ENCODE data around the gene ADAD2. TPM values are rescaled to one million over a fixed set of nuclear protein-coding genes. Genes with fewer than 3 reads are reported as not detected.
"Not testable (repeated sequence)": the region's sequence is repeated elsewhere in the genome, so short reads cannot be mapped to it uniquely, and the experiment has no call there.

The ADAD2 gene
- total and polyA plus RNA-seq, 2 donors (not counting 3 experiments of a cell fraction or from before 2014, with no cell fraction given), result 0.04 TPM; not detected in 1

DNA sequence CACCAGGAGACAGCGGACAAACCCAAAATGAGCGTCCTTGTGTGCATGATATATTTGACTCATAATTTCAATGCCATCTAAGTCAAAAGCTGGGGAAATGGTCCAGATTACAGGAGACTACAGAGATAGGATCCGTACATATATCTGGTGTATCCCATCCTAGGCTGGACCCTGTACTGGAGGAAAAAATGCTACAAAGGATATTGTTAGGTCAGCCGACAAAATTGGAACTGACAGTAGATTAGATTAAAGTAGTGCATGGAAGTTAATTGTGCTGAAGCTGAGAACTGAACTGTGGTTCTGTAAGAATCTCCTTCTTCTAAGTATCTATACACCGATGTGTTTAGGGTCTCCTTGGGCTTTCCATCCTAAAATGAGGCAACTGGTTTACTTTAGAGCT lies 24.6 kb downstream of the ADAD2 start:
- H3K4me2 ChIP-seq (ENCODE audit: insufficient read depth, low read length), result no peak overlapping the region
- no TSS peak for BruUV-seq (replicated peaks)
- TF ChIP-seq MYC (IDR thresholded peaks at IDR 0.05; ENCODE audit: low read depth, low read length) (no peak), POLR2AphosphoS5 (IDR thresholded peaks at IDR 0.05; ENCODE audit: insufficient read depth, low read depth, low read length) (no peak), FOS (IDR thresholded peaks at IDR 0.05; ENCODE audit: borderline replicate concordance, insufficient read depth, low read length) (no peak), GATA2 (IDR thresholded peaks at IDR 0.05; ENCODE audit: insufficient read depth, insufficient read length, low read depth, low read length) (no peak), JUN (IDR thresholded peaks at IDR 0.05; ENCODE audit: borderline replicate concordance, insufficient read depth, insufficient read length, low read depth) (no peak), EZH2 (IDR thresholded peaks at IDR 0.05; ENCODE audit: borderline replicate concordance, low read depth, low read length, severe bottlenecking) (no peak), POLR2A (IDR thresholded peaks at IDR 0.05; ENCODE audit: low read depth, low read length) (no peak)
- TF ChIP-seq, protein P1, sequence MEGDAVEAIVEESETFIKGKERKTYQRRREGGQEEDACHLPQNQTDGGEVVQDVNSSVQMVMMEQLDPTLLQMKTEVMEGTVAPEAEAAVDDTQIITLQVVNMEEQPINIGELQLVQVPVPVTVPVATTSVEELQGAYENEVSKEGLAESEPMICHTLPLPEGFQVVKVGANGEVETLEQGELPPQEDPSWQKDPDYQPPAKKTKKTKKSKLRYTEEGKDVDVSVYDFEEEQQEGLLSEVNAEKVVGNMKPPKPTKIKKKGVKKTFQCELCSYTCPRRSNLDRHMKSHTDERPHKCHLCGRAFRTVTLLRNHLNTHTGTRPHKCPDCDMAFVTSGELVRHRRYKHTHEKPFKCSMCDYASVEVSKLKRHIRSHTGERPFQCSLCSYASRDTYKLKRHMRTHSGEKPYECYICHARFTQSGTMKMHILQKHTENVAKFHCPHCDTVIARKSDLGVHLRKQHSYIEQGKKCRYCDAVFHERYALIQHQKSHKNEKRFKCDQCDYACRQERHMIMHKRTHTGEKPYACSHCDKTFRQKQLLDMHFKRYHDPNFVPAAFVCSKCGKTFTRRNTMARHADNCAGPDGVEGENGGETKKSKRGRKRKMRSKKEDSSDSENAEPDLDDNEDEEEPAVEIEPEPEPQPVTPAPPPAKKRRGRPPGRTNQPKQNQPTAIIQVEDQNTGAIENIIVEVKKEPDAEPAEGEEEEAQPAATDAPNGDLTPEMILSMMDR (IDR thresholded peaks at IDR 0.05; ENCODE audit: extremely low read depth in 1 of 2, insufficient read depth in 1 of 2, low read depth in 1 of 2, low read length in 2 of 2), result no peak
- TF ChIP-seq, protein P2, sequence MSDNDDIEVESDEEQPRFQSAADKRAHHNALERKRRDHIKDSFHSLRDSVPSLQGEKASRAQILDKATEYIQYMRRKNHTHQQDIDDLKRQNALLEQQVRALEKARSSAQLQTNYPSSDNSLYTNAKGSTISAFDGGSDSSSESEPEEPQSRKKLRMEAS (IDR thresholded peaks at IDR 0.05; ENCODE audit: insufficient read depth, insufficient read length), result no peak
- DNase-seq (ENCODE audit: low read depth, low spot score) (no peak), FAIRE-seq (no peak)
- no peak overlapping the region for H3K4me3 ChIP-seq (replicated peaks in 1 of 3; ENCODE audit: insufficient read depth in 1 of 3, low read depth in 1 of 3, low read length in 3 of 3)
- dilution Hi-C loops (cut with MboI; ENCODE audit: extremely low pct_ligation_motif_present, low sequenced_read_pairs), result no loop called here
- no peak overlapping the region for H2AFZ ChIP-seq (ENCODE audit: low read depth, low read length)
- H3K79me2 ChIP-seq (ENCODE audit: control insufficient read depth, insufficient read depth, low read length), result no peaks in the 10 kb centered on the region
- no peaks in the 10 kb centered on the region for H3K9me3 ChIP-seq (replicated peaks; ENCODE audit: control insufficient read depth, insufficient read depth, low read length)
- H3K9ac ChIP-seq (replicated peaks; ENCODE audit: extremely low read depth, insufficient read depth, low read length), result no peak overlapping the region
- POLR2A ChIA-PET, result no interaction called here
- H3K27ac ChIP-seq (ENCODE audit: insufficient read depth, low read depth, low read length), result no peak overlapping the region
- H3K36me3 ChIP-seq (ENCODE audit: control insufficient read depth in 2 of 2, extremely low read depth in 1 of 2, insufficient read depth in 2 of 2, low read length in 2 of 2), result no peaks in the 10 kb centered on the region
- no peaks in the 10 kb centered on the region for H3K9me1 ChIP-seq (replicated peaks; ENCODE audit: control insufficient read depth, extremely low read depth, insufficient read depth, low read length)
- CTCF ChIA-PET, result no interaction called here
- peaks cover 5 to 6% of the 10 kb centered on the region in 2 experiments for H3K27me3 ChIP-seq (ENCODE audit: control insufficient read depth in 2 of 2, insufficient read depth in 2 of 2, low read length in 2 of 2)
- H4K20me1 ChIP-seq (replicated peaks; ENCODE audit: control insufficient read depth, extremely low read depth, insufficient read depth, low read length), result no peaks in the 10 kb centered on the region
- no peaks in the 10 kb centered on the region for H3K4me1 ChIP-seq (ENCODE audit: control insufficient read depth, extremely low read depth, insufficient read depth, low read length)
- intact Hi-C loops (cut with micrococcal nuclease), result no loop called here

DNA sequence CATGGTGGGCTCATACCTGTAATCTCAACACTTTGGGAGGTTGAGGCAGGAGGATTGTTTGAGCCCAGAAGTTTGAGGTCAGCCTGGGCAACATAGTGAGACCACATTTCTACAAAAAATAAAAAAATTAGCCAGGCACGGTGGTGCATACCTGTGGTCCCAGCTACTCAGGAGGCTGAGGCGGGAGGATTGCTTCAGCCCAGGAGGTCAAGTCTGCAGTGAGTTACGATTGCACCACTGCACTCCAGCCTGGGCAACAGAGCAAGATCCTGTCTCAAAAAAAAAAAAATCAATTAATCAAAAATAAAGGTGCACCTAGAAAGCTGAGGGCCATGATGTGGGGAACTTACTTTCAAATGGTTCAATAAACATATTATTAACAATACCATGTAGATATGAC lies 25.2 kb downstream of the ADAD2 start:
- H3K36me3 ChIP-seq (ENCODE audit: control insufficient read depth in 2 of 2, extremely low read depth in 1 of 2, insufficient read depth in 2 of 2, low read length in 2 of 2); intact Hi-C loops (cut with micrococcal nuclease); DNase-seq (ENCODE audit: low read depth, low spot score); POLR2A ChIA-PET; FAIRE-seq; H3K27me3 ChIP-seq (ENCODE audit: control insufficient read depth in 2 of 2, insufficient read depth in 2 of 2, low read length in 2 of 2); H3K9ac ChIP-seq (replicated peaks; ENCODE audit: extremely low read depth, insufficient read depth, low read length); H3K79me2 ChIP-seq (ENCODE audit: control insufficient read depth, insufficient read depth, low read length); dilution Hi-C loops (cut with MboI; ENCODE audit: extremely low pct_ligation_motif_present, low sequenced_read_pairs); H3K4me1 ChIP-seq (ENCODE audit: control insufficient read depth, extremely low read depth, insufficient read depth, low read length); CTCF ChIA-PET; H3K4me3 ChIP-seq (replicated peaks in 1 of 3; ENCODE audit: insufficient read depth in 1 of 3, low read depth in 1 of 3, low read length in 3 of 3); BruUV-seq (replicated peaks); H3K4me2 ChIP-seq (ENCODE audit: insufficient read depth, low read length); H4K20me1 ChIP-seq (replicated peaks; ENCODE audit: control insufficient read depth, extremely low read depth, insufficient read depth, low read length); H3K9me3 ChIP-seq (replicated peaks; ENCODE audit: control insufficient read depth, insufficient read depth, low read length); H2AFZ ChIP-seq (ENCODE audit: low read depth, low read length); H3K9me1 ChIP-seq (replicated peaks; ENCODE audit: control insufficient read depth, extremely low read depth, insufficient read depth, low read length); H3K27ac ChIP-seq (ENCODE audit: insufficient read depth, low read depth, low read length): not testable (repeated sequence)
